Prostate gland (tissue), 2 donors: Measurements from ENCODE around the gene MRM2. TPM values are rescaled to one million over a fixed set of nuclear protein-coding genes. Genes with fewer than 3 reads are reported as not detected.

Experiments used
- DNase-seq: peaks from one replicate; pipeline ENCODE4 v3.0.0-alpha.2; 2019; ENCODE audit warnings: low spot score
- H3K27ac ChIP-seq, 2 donors: fragments of 200-600 bp; sonication (generic); 2 replicates each; pipeline ENCODE4 v1.5.1; 2017 to 2019
- H3K27me3 ChIP-seq: fragments of 200-600 bp; sonication (generic); replicated peaks from 2 replicates; pipeline ENCODE4 v1.5.1; 2019; ENCODE audit not compliant: insufficient read depth
- H3K36me3 ChIP-seq, 2 donors: fragments of 200-600 bp; sonication (generic); 1 replicate in 1 of 2; 2 replicates in 1 of 2; pipeline versions ENCODE4 v1.5.1 to v1.8.1; 2017 to 2019
- H3K4me1 ChIP-seq: fragments of 200-600 bp; sonication (generic); replicated peaks from 2 replicates; pipeline ENCODE4 v1.5.1; 2019
- H3K4me3 ChIP-seq, 2 donors: fragments of 200-600 bp; sonication (generic); 2 replicates each; pipeline ENCODE4 v1.5.1; 2017 to 2019
- H3K9me3 ChIP-seq: fragments of 200-600 bp; sonication (generic); 2 replicates; pipeline ENCODE4 v1.5.1; 2017
- POLR2A ChIP-seq: fragments of 450-650 bp; IDR thresholded peaks from one replicate; pipeline ENCODE4 v1.6.1; 2016; ENCODE audit warnings: antibody characterized with exemption, mild to moderate bottlenecking
- POLR2AphosphoS5 ChIP-seq: sonication (generic); formaldehyde crosslinking; IDR thresholded peaks from one replicate; pipeline ENCODE4 v1.6.1; 2017; ENCODE audit warnings: antibody characterized with exemption
- WGBS: methylation state at CpG from one replicate; pipeline ENCODE4 v1.1.5; 2018; 5-methylcytosine and 5-hydroxymethylcytosine counted together
- intact Hi-C: fragments of 100-400 bp; cut with DNase I; formaldehyde crosslinking; loops from one replicate; pipeline ENCODE4 v1.14.2; 2022
- total RNA-seq, 2 donors: library from RNA; depleted of rRNA; stranded (reverse); fragments of >200 nt; gene quantifications; one replicate each; pipeline ENCODE4 v1.1.0, GENCODE V29; 2016
- TF ChIP-seq, protein P1 (sequence below), 4 experiments: fragments of 200-600 bp in 2 of 4; fragments of 450-650 bp in 2 of 4; sonication (generic) in 2 of 4; IDR thresholded peaks; 1 replicate in 3 of 4; 2 replicates in 1 of 4; pipeline ENCODE4 v1.5.1; 2016 to 2019; ENCODE audit warnings: antibody characterized with exemption in 4 of 4, mild to moderate bottlenecking in 2 of 4, moderate library complexity in 2 of 4

Gene MRM2
- total RNA-seq, 2 donors from 2014 or later, result 21.8 to 23.0 TPM

DNA sequence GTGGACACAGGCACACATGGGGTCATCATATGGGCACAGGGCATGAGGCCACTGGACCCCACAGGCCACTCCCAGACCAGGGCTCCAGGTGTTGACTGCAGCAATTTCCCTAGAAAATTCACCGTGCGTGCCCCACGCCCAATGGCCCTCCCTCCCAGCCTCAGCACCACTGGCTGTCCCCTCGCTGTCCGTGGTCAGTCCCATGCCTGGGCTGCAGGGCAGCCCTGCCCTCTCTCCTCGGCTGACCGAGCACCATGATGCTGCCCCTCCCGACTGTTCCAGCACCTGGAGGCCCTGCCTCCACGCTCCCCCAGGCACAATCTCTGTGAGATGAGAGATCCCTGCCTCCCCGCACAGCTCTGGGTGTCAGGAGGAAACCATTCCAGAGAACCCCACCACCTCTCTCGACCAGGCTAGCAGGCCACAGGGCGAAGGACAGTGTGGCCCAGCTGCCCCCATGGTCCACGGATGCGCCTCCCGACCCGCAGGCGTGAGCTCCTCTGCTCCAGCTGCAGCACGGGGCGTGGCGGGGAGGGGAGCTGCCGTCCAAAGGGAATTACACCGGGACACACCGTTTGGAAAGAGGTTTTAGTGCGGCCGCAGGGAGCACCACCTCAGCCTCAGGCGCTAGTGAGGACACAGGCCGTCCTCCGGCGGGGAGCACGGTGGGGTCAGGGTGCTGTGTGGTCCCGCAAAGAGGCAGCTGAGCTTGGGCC is 12.6 kb upstream of the MRM2 start:
- TF ChIP-seq, protein P1, sequence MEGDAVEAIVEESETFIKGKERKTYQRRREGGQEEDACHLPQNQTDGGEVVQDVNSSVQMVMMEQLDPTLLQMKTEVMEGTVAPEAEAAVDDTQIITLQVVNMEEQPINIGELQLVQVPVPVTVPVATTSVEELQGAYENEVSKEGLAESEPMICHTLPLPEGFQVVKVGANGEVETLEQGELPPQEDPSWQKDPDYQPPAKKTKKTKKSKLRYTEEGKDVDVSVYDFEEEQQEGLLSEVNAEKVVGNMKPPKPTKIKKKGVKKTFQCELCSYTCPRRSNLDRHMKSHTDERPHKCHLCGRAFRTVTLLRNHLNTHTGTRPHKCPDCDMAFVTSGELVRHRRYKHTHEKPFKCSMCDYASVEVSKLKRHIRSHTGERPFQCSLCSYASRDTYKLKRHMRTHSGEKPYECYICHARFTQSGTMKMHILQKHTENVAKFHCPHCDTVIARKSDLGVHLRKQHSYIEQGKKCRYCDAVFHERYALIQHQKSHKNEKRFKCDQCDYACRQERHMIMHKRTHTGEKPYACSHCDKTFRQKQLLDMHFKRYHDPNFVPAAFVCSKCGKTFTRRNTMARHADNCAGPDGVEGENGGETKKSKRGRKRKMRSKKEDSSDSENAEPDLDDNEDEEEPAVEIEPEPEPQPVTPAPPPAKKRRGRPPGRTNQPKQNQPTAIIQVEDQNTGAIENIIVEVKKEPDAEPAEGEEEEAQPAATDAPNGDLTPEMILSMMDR (IDR thresholded peaks at IDR 0.05), result no peak
- TF ChIP-seq POLR2AphosphoS5 (no peak), POLR2A (no peak)
- Histone ChIP-seq H3K36me3 (no peaks in the 10 kb centered on the region), H3K4me1 (no peaks in the 10 kb centered on the region), H3K27me3 (no peaks in the 10 kb centered on the region), H3K27ac (no peak overlapping the region), H3K9me3 (no peaks in the 10 kb centered on the region), H3K4me3 (no peak overlapping the region)
- WGBS, result 92% methylated on average over 31 of the region's 31 CpGs
- intact Hi-C loops, result no loop called here
- DNase-seq, result no peak

DNA sequence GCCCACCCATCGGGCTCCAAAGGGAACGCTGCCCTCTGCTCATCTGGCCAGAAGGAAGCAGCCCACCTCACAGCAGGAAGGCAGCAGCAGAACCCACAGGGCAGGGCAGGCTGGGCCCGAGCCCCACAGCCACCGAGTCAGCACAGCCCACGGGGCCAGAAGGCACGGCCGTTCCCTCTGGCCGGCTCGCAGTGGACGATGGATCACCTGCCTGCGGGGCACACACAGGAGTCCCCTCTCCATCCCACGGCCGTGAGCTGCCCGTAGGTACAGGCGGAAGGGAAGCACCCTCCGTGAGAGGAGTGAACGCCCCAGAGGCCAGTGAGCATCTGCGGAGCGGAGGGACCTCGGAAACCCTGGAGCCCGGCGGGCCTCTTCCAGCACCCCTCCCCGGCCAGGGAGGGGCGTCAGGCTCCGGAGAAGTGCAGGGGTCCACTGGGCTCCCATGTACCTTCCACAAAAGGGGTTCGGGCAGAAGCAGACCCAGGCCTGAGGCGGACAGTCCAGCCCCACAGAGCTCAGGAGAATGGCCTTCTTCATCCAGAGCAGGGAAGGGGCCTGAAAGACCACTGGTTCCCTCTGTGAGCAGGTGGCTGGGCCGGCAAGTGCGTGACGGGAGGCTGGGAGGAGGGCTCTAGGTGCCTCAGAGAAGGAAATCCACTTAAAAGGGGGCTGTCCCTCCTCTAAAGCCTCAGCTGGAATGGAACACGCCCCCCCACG is 11.7 kb upstream of the MRM2 start:
- WGBS, result 91% methylated on average over 27 of the region's 32 CpGs
- intact Hi-C loops, result no loop called here
- no peaks in the 10 kb centered on the region for H3K9me3 ChIP-seq

DNA sequence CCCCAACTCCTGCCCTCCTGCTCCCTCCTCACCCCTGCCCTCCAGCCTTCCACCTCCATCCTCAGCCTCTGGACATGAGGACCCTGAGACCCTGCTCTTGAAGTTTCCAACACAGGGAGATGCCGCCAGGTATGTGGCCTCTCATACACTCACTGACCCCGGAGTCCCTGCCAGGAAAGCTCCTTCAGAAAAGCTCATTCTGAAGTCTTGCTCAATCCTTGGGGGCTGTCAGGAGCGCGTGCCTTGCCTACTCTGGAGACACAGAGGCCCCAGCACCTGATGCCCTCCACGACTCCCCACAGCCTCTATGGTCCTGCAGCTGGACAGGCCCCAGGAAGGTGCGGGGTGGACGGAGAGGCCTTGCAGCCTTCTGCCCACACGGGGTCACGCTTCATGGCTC is 11.0 kb upstream of the MRM2 start:
- no peaks in the 10 kb centered on the region for H3K4me1 ChIP-seq
- no peak overlapping the region for H3K27ac ChIP-seq
- H3K36me3 ChIP-seq, result no peaks in the 10 kb centered on the region
- intact Hi-C loops, result no loop called here
- TF ChIP-seq POLR2AphosphoS5 (no peak), POLR2A (no peak)
- TF ChIP-seq, protein P1 (IDR thresholded peaks at IDR 0.05), result no peak
- 89% methylated on average over 9 of the region's 9 CpGs for WGBS
- H3K9me3 ChIP-seq, result no peaks in the 10 kb centered on the region
- no peak overlapping the region for H3K4me3 ChIP-seq
- DNase-seq, result no peak
- no peaks in the 10 kb centered on the region for H3K27me3 ChIP-seq

More for the DNA sequence above, 11.7 kb upstream of the MRM2 start:
- H3K27me3 ChIP-seq, result no peaks in the 10 kb centered on the region
- no peaks in the 10 kb centered on the region for H3K4me1 ChIP-seq
- no peak for DNase-seq
- H3K4me3 ChIP-seq, result no peak overlapping the region
- no peaks in the 10 kb centered on the region for H3K36me3 ChIP-seq
- TF ChIP-seq POLR2AphosphoS5, result no peak
- TF ChIP-seq, protein P1 (IDR thresholded peaks at IDR 0.05), result no peak
- TF ChIP-seq POLR2A, result no peak
- no peak overlapping the region for H3K27ac ChIP-seq

DNA sequence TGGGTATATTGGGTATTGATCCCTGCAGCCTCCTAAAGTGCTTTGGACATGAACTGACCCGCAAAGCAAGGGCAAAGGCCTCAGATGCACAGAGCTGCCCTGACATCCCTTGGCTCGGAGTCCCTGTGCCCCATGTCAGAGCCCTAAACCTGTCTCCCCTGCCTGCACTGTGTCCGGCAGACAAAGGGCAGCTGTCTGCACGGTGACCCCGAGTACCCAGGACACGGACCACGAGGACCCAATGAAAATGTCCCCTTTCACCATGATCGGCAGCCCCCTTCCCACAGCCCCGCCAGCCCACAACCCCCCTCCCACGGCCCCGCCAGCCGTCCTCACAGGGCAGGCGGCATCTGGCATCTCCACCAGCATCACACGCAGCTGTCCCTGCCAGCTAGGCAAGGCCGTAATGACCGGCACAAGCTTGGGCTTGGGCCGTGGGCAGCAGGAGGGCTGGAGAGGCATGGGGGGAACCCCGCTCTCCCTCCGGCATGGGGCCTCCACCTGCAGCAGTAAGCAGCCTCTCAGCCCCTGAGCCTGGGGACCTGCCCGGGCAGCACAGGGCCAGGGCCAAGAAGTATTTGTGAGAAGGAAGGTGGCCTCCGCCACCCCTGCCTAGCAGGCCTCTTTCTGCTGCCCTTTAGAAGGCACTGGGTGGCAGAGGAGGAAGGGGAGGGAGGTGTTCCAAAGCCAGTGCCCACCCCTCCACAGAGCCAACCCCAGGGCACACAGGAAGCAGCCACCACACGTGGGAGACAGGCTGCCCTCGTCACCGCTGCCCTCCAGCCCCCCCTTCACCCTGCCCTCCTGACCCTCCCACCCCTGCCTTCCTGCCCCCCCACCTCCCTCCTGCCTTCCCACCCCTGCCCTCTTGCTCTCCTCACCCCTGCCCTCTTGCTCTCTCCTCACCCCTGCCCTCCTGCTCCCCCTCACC is 10.1 kb upstream of the MRM2 start:
- no peaks in the 10 kb centered on the region for H3K4me1 ChIP-seq
- no peak overlapping the region for H3K27ac ChIP-seq
- H3K36me3 ChIP-seq, result no peaks in the 10 kb centered on the region
- intact Hi-C loops, result no loop called here
- H3K4me3 ChIP-seq, result no peak overlapping the region
- TF ChIP-seq POLR2A (no peak), POLR2AphosphoS5 (no peak)
- TF ChIP-seq, protein P1 (IDR thresholded peaks at IDR 0.05), result no peak
- WGBS, result 80% methylated on average over 21 of the region's 24 CpGs
- no peaks in the 10 kb centered on the region for H3K9me3 ChIP-seq
- no peaks in the 10 kb centered on the region for H3K27me3 ChIP-seq
- DNase-seq, result no peak
